ENCODE measurements around the gene POM121L2. TPM values are rescaled to one million over a fixed set of nuclear protein-coding genes. Genes with fewer than 3 reads are reported as not detected.

POM121L2 gene
- total and polyA plus RNA-seq, 3 experiments from 2014 or later, result not detected

DNA sequence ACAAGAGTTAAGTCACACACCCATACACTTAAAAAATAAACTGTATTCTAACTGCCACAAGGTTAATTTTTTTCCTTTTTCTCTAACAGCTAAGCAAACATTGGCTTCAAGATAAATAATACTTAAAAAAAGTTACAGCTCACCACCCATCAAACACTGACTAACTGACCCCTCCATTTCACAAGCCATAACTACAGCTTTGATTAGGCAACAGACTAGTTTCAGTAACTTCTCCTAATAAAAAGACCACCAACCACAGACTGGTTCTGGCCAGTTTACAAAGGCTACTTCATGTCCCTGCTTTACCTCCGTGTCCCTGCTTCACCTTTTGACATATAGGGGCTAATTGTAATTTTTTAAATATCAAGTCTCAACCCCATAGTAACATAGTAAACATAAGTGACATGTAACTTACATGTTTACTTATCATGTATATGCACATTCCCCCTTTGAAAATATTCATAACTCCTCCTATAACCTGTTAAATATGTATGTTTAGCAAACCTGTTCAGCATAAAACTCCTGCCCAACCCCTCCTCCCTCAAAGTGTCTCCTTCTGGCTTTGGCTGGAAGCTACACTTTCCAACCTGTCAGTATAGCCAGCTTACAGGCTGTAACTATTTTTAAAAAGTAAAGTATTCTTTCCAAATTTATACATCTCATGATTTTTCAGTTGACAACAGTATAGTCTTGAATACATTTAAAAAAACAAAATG is 15.1 kb upstream of the POM121L2 start:
- H3K36me3 Mint-ChIP-seq, result no peaks in the 10 kb centered on the region
- no peaks in the 10 kb centered on the region for H3K36me3 ChIP-seq (ENCODE audit: insufficient read depth, low read length)
- no peak overlapping the region for H3K4me3 Mint-ChIP-seq
- H3K27me3 ChIP-seq (ENCODE audit: insufficient read depth, low read length, poor library complexity, severe bottlenecking), result peaks cover 7% of the 10 kb centered on the region
- H3K27me3 Mint-ChIP-seq, result peaks cover 39 to 55% of the 10 kb centered on the region in 2 donors
- H3K27ac Mint-ChIP-seq, result no peak overlapping the region
- H3K9me3 Mint-ChIP-seq, result peaks cover 0 to 7% (median 6%) of the 10 kb centered on the region in 5 donors
- DNase-seq, result no peak
- CTCF ChIA-PET, result no interaction called here
- no peaks in the 10 kb centered on the region for H3K9me3 ChIP-seq (ENCODE audit: low read length)
- no peak overlapping the region for H3K27ac ChIP-seq (ENCODE audit: low read depth, low read length)
- peaks cover 0 to 4% (median 0%) of the 10 kb centered on the region in 3 donors for H3K4me1 Mint-ChIP-seq
- H3K4me1 ChIP-seq (ENCODE audit: insufficient read depth, low read length), result no peaks in the 10 kb centered on the region
- no peak overlapping the region for H3K4me3 ChIP-seq (ENCODE audit: low read length)
- POLR2A ChIA-PET, result no interaction called here

DNA sequence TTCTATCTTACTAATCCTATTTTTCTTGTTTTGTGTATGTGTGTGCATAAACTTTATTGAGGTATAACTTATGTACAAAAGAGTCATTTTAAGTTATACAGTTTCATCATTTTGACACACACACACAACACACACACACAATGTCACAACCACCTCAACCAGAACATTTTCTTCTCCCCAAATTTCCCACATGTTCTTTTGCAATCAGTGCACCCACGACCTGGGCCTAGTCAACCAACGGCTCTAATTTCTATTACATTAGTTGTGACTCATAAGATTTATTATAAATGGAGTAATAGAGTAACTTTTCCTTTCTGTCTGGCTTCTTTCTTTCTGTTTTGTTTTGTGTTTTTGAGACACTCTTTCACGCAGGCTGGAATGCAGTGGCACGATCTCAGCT is 9.8 kb upstream of the POM121L2 start:
- Histone ChIP-seq H3K9me3 (ENCODE audit: low read length) (no peaks in the 10 kb centered on the region), H3K4me3 (ENCODE audit: low read length) (no peak overlapping the region), H3K27ac (ENCODE audit: low read depth, low read length) (no peak overlapping the region), H3K36me3 (ENCODE audit: insufficient read depth, low read length) (no peaks in the 10 kb centered on the region), H3K27me3 (ENCODE audit: insufficient read depth, low read length, poor library complexity, severe bottlenecking) (peaks cover 7% of the 10 kb centered on the region), H3K4me1 (ENCODE audit: insufficient read depth, low read length) (no peaks in the 10 kb centered on the region)
- Mint-ChIP-seq H3K27me3 (peaks cover 32 to 45% of the 10 kb centered on the region in 2 donors), H3K4me3 (no peak overlapping the region), H3K4me1 (no peaks in the 10 kb centered on the region), H3K27ac (no peak overlapping the region), H3K9me3 (peaks cover 0 to 2% (median 0%) of the 10 kb centered on the region in 5 donors), H3K36me3 (no peaks in the 10 kb centered on the region)
- no peak for DNase-seq
- ChIA-PET CTCF (no interaction called here), POLR2A (no interaction called here)

DNA sequence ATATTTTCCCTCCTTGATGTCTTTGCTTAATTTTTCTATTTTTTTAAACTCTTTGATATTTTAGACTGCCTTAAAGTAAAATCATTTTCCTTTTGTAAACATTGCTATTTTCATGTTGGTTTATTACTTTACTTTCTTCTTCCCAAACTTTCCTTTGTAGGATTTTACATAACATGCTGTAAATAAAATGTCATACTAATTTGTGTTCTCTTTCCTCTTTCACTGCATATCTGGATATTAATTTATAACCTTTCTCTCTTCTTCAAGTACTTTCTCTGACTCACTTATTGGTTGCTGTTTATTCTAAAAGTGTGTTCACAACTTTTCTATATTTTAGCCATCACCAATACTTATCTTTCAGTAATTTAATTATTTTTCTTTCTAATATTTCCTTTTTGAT is 9.3 kb upstream of the POM121L2 start:
- peaks cover 7% of the 10 kb centered on the region for H3K27me3 ChIP-seq (ENCODE audit: insufficient read depth, low read length, poor library complexity, severe bottlenecking)
- Mint-ChIP-seq H3K27me3 (peaks cover 27 to 45% of the 10 kb centered on the region in 2 donors), H3K4me3 (no peak overlapping the region), H3K9me3 (no peaks in the 10 kb centered on the region), H3K27ac (no peak overlapping the region), H3K4me1 (no peaks in the 10 kb centered on the region), H3K36me3 (no peaks in the 10 kb centered on the region)
- H3K4me1 ChIP-seq (ENCODE audit: insufficient read depth, low read length), result no peaks in the 10 kb centered on the region
- no peaks in the 10 kb centered on the region for H3K9me3 ChIP-seq (ENCODE audit: low read length)
- no peak for DNase-seq
- POLR2A ChIA-PET, result no interaction called here
- H3K27ac ChIP-seq (ENCODE audit: low read depth, low read length), result no peak overlapping the region
- no peaks in the 10 kb centered on the region for H3K36me3 ChIP-seq (ENCODE audit: insufficient read depth, low read length)
- H3K4me3 ChIP-seq (ENCODE audit: low read length), result no peak overlapping the region
- CTCF ChIA-PET, result no interaction called here

DNA sequence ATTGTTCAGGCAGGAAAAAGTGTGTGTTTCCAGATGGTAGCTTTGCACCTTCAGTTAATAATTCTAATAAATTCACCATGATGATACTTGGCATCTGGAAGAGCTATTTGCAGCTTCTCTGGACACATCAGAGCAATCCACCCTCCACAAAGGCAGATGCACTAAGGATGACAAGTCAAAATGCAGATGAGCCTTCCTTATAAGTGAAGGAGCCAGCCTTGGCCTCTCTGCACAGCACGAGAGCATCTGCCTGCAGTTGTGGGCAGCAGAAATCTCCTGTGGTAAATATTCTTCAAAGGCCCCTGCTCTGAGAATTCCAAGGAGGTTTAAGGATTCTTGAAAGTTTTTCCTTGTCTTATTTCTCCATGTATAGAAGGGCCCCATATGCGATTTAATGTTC is 6.9 kb upstream of the POM121L2 start:
- H3K36me3 ChIP-seq (ENCODE audit: insufficient read depth, low read length), result no peaks in the 10 kb centered on the region
- Mint-ChIP-seq H3K27me3 (peaks cover 30 to 42% of the 10 kb centered on the region in 2 donors), H3K4me1 (no peaks in the 10 kb centered on the region), H3K4me3 (no peak overlapping the region), H3K27ac (no peak overlapping the region), H3K9me3 (no peaks in the 10 kb centered on the region), H3K36me3 (no peaks in the 10 kb centered on the region)
- DNase-seq, result no peak
- CTCF ChIA-PET, result no interaction called here
- H3K27me3 ChIP-seq (ENCODE audit: insufficient read depth, low read length, poor library complexity, severe bottlenecking), result peaks cover 6% of the 10 kb centered on the region
- no peak overlapping the region for H3K27ac ChIP-seq (ENCODE audit: low read depth, low read length)
- H3K9me3 ChIP-seq (ENCODE audit: low read length), result no peaks in the 10 kb centered on the region
- H3K4me1 ChIP-seq (ENCODE audit: insufficient read depth, low read length), result no peaks in the 10 kb centered on the region
- H3K4me3 ChIP-seq (ENCODE audit: low read length), result no peak overlapping the region
- POLR2A ChIA-PET, result interaction anchor here (0.7 kb wide), 1 partner anchor 282 kb away, joined by 3 read pairs; no protein-coding TSS in a partner anchor

DNA sequence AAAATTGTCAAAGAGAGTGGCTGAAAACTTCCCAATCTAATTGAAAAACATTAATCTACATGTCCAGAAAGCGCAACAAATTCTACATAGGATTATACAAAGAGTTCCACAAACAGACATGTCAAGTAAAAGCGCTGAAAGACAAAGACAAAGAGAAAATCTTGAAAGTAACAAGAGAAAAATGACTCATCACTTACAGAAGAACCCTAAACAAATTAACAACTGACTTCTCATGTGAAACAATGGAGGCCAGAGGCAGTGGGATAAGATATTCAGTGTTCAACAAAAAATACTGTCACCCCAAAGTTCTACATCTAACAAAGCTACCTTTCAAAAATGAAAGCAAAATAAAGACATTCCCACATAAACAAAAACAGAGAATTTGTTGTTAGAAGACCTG is 2.0 kb upstream of the POM121L2 start:
- ChIA-PET POLR2A (interaction anchor here (0.5 kb wide), 1 partner anchor 263 kb away, joined by 5 read pairs; no protein-coding TSS in a partner anchor), CTCF (interaction anchor here (0.8 to 1.5 kb wide), 2 partner anchors 192 to 365 kb away, joined by 3 read pairs; no protein-coding TSS in a partner anchor)
- peaks cover 13% of the 10 kb centered on the region for H3K4me1 ChIP-seq (ENCODE audit: insufficient read depth, low read length)
- H3K36me3 ChIP-seq (ENCODE audit: insufficient read depth, low read length), result no peaks in the 10 kb centered on the region
- peaks cover 26% of the 10 kb centered on the region for H3K27me3 ChIP-seq (ENCODE audit: insufficient read depth, low read length, poor library complexity, severe bottlenecking)
- no peaks in the 10 kb centered on the region for H3K9me3 ChIP-seq (ENCODE audit: low read length)
- H3K27ac ChIP-seq (ENCODE audit: low read depth, low read length), result no peak overlapping the region
- no peak overlapping the region for H3K4me3 ChIP-seq (ENCODE audit: low read length)
- DNase-seq, result no peak
- H3K9me3 Mint-ChIP-seq, result no peaks in the 10 kb centered on the region
- H3K27me3 Mint-ChIP-seq, result peaks cover 41 to 69% of the 10 kb centered on the region in 2 donors
- no peaks in the 10 kb centered on the region for H3K36me3 Mint-ChIP-seq
- H3K4me1 Mint-ChIP-seq, result peaks cover 12 to 16% (median 14%) of the 10 kb centered on the region in 3 donors
- H3K27ac Mint-ChIP-seq, result no peak overlapping the region
- H3K4me3 Mint-ChIP-seq, result no peak overlapping the region

DNA sequence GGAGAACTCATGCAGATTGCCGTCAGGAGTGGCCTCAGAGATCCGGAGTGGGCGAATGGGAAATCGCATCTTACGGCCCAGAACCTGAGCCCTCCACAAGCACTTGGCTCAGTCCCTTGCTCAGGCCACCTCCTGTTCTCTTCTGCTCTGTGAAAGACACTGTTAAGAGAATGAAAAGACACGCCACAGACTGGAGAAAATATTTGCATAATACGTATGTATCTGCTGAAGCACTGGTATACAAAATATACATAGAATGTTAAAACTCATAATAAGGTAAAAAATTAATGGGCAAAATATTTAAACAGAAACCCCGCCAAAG is 838 bp upstream of the POM121L2 start:
- Histone ChIP-seq H3K9me3 (ENCODE audit: low read length) (no peaks in the 10 kb centered on the region), H3K27me3 (ENCODE audit: insufficient read depth, low read length, poor library complexity, severe bottlenecking) (peaks cover 26% of the 10 kb centered on the region), H3K4me1 (ENCODE audit: insufficient read depth, low read length) (peaks cover 13% of the 10 kb centered on the region), H3K27ac (ENCODE audit: low read depth, low read length) (no peak overlapping the region), H3K4me3 (ENCODE audit: low read length) (peak overlapping the region; percentile 69), H3K36me3 (ENCODE audit: insufficient read depth, low read length) (no peaks in the 10 kb centered on the region)
- H3K27me3 Mint-ChIP-seq, result peaks cover 47 to 79% of the 10 kb centered on the region in 2 donors
- no peak overlapping the region for H3K27ac Mint-ChIP-seq
- peak overlapping the region; percentile 72 to 90 (median 81) for H3K4me3 Mint-ChIP-seq
- H3K36me3 Mint-ChIP-seq, result no peaks in the 10 kb centered on the region
- no peaks in the 10 kb centered on the region for H3K9me3 Mint-ChIP-seq
- ChIA-PET CTCF (interaction anchor here (0.7 to 2.8 kb wide), 15 partner anchors 17 to 582 kb away, joined by 3 to 10 read pairs (median 3); no protein-coding TSS in a partner anchor), POLR2A (no interaction called here)
- H3K4me1 Mint-ChIP-seq, result peaks cover 12 to 16% (median 14%) of the 10 kb centered on the region in 3 donors
- no peak for DNase-seq

DNA sequence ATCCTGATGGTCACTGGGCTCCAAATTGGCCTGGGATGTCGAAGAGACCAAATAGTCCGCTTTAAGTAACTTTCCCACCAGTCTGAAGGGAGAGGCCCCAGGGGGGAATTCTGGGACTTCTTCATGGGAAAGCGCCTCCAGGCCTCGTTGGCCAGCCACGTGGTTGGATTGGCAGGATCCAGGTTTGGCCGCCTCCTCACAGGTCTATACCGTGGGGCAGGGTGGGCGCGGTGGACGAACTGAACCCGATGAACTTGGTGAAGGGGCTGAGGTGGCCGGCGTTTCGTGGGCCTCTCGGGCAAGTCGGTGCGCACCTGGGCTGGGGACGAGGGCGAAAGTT is 297 bp downstream of the POM121L2 start:
- Histone ChIP-seq H3K27me3 (ENCODE audit: insufficient read depth, low read length, poor library complexity, severe bottlenecking) (peaks cover 26% of the 10 kb centered on the region), H3K27ac (ENCODE audit: low read depth, low read length) (no peak overlapping the region), H3K36me3 (ENCODE audit: insufficient read depth, low read length) (no peaks in the 10 kb centered on the region), H3K4me3 (ENCODE audit: low read length) (peak overlapping the region; percentile 69), H3K4me1 (ENCODE audit: insufficient read depth, low read length) (peaks cover 13% of the 10 kb centered on the region), H3K9me3 (ENCODE audit: low read length) (no peaks in the 10 kb centered on the region)
- Mint-ChIP-seq H3K4me3 (peak overlapping the region; percentile 72 to 90 (median 81)), H3K4me1 (peaks cover 12 to 16% (median 14%) of the 10 kb centered on the region in 3 donors), H3K9me3 (no peaks in the 10 kb centered on the region), H3K27ac (no peak overlapping the region), H3K27me3 (peaks cover 47 to 88% of the 10 kb centered on the region in 2 donors), H3K36me3 (no peaks in the 10 kb centered on the region)
- ChIA-PET POLR2A (no interaction called here), CTCF (interaction anchor here (0.8 to 2.8 kb wide), 9 partner anchors 7 to 483 kb away, joined by 3 to 10 read pairs (median 4); no protein-coding TSS in a partner anchor)
- peak in 1 of 5 donors; percentile 45 for DNase-seq

DNA sequence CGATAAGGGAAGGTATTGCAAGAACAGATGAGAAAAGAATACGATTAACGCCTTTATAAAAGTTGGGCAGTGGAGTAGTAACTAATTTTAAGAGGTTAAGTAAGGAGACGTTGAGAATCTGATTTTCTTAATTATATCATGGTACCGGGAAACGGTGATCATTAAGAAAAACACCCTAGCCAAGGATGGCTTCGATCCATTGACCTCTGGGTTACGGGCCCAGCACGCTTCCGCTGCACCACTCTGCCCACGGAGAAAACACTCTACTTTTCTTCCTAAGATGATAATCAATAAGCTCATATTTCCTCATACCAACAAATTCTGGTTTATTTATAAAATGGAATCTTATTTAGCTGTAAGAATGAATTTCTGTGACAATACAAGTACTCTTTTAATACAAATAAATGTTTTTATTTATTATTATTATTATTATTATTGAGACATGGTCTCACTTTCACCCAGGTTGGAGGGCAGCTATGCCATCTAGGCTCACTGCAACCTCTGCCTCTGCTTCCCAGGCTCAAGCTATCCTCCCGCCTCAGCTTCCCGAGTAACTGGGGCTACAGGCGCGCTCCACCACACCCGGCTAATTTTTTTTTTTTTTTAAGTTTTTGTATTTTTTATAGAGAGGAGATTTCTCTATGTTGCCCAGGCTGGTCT is 8.3 kb downstream of the POM121L2 start:
- peaks cover 0 to 24% (median 13%) of the 10 kb centered on the region in 5 donors for H3K9me3 Mint-ChIP-seq
- no peak overlapping the region for H3K27ac ChIP-seq (ENCODE audit: low read depth, low read length)
- no peaks in the 10 kb centered on the region for H3K4me1 Mint-ChIP-seq
- peaks cover 0 to 3% (median 2%) of the 10 kb centered on the region in 3 donors for H3K36me3 Mint-ChIP-seq
- H3K9me3 ChIP-seq (ENCODE audit: low read length), result no peaks in the 10 kb centered on the region
- CTCF ChIA-PET, result interaction anchor here (0.9 kb wide), 1 partner anchor 9 kb away, joined by 3 read pairs; the partner anchor contains the start of gene POM121L2
- peaks cover 25% of the 10 kb centered on the region for H3K27me3 ChIP-seq (ENCODE audit: insufficient read depth, low read length, poor library complexity, severe bottlenecking)
- no peaks in the 10 kb centered on the region for H3K36me3 ChIP-seq (ENCODE audit: insufficient read depth, low read length)
- no peak overlapping the region for H3K4me3 ChIP-seq (ENCODE audit: low read length)
- no peaks in the 10 kb centered on the region for H3K4me1 ChIP-seq (ENCODE audit: insufficient read depth, low read length)
- no peak overlapping the region for H3K4me3 Mint-ChIP-seq
- H3K27ac Mint-ChIP-seq, result no peak overlapping the region
- peaks cover 59 to 90% of the 10 kb centered on the region in 2 donors for H3K27me3 Mint-ChIP-seq
- no peak for DNase-seq
- POLR2A ChIA-PET, result no interaction called here

Data from CD8-positive, alpha-beta memory T cell (primary cell).